ENCODE results near the gene HK3. TPM values are rescaled to one million over a fixed set of nuclear protein-coding genes. Genes with fewer than 3 reads are reported as not detected.

Gene HK3
- total and polyA plus RNA-seq, 4 donors, result 4.3 to 25.5 (median 13.3) TPM

- WGBS, result 69% methylated on average over 28 of the region's 28 CpGs
- Histone ChIP-seq H3K4me3 (ENCODE audit: low read depth in 1 of 3, low read length in 3 of 3) (no peak overlapping the region), H3K4me1 (ENCODE audit: control insufficient read depth in 4 of 4, insufficient read depth in 4 of 4, low read length in 3 of 4) (no peaks in the 10 kb centered on the region), H3K27ac (ENCODE audit: low read depth in 1 of 2, low read length in 2 of 2) (no peak overlapping the region), H3K27me3 (ENCODE audit: control insufficient read depth in 4 of 4, insufficient read depth in 4 of 4, low read length in 3 of 4) (peaks cover 0 to 14% (median 0%) of the 10 kb centered on the region in 4 donors), H3K9me3 (ENCODE audit: control insufficient read depth in 4 of 4, low read length in 3 of 4) (no peaks in the 10 kb centered on the region), H3K36me3 (ENCODE audit: control insufficient read depth in 4 of 4, insufficient read depth in 3 of 4, low read depth in 1 of 4, low read length in 3 of 4) (no peaks in the 10 kb centered on the region), H3K9ac (ENCODE audit: low read depth in 1 of 2, low read length in 2 of 2) (no peak overlapping the region)
- TF ChIP-seq, protein P1, sequence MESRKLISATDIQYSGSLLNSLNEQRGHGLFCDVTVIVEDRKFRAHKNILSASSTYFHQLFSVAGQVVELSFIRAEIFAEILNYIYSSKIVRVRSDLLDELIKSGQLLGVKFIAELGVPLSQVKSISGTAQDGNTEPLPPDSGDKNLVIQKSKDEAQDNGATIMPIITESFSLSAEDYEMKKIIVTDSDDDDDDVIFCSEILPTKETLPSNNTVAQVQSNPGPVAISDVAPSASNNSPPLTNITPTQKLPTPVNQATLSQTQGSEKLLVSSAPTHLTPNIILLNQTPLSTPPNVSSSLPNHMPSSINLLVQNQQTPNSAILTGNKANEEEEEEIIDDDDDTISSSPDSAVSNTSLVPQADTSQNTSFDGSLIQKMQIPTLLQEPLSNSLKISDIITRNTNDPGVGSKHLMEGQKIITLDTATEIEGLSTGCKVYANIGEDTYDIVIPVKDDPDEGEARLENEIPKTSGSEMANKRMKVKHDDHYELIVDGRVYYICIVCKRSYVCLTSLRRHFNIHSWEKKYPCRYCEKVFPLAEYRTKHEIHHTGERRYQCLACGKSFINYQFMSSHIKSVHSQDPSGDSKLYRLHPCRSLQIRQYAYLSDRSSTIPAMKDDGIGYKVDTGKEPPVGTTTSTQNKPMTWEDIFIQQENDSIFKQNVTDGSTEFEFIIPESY (IDR thresholded peaks at IDR 0.05), result no peak
- TF ChIP-seq RAD21 (IDR thresholded peaks at IDR 0.05), result no peak
- TF ChIP-seq YY1 (IDR thresholded peaks at IDR 0.05), result no peak
- no peak for TF ChIP-seq HNF4G (IDR thresholded peaks at IDR 0.05)
- no peak for DNase-seq (ENCODE audit: low spot score)
Observed at GRCh38 chr5:176862330-176862995, 36.7 kb downstream of the HK3 start.

DNA sequence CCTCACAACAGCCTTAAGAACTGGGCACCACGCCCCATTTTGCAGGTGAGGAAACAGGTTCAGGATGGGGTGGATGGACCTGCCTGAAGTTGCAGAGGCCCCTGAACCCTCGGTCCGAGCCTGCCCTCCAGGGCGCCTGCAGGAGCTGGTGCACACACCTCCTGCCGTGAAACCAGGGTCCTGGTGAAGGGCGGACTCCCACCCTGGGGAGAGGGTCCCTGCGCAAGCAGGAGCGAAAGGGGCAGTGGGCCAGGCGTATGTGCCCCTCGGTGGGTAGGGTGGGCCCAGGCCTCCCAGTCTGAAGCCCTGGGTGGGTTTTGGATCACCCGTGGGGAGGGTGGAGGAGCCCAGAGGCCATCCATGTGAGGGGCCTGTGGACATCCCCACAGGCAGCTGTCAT lies 37.9 kb downstream of the HK3 start:
- Histone ChIP-seq H3K9me3 (ENCODE audit: control insufficient read depth in 4 of 4, low read length in 3 of 4) (no peaks in the 10 kb centered on the region), H3K27ac (ENCODE audit: low read depth in 1 of 2, low read length in 2 of 2) (no peak overlapping the region), H3K27me3 (ENCODE audit: control insufficient read depth in 4 of 4, insufficient read depth in 4 of 4, low read length in 3 of 4) (peaks cover 0 to 9% (median 0%) of the 10 kb centered on the region in 4 donors), H3K4me3 (ENCODE audit: low read depth in 1 of 3, low read length in 3 of 3) (no peak overlapping the region), H3K4me1 (ENCODE audit: control insufficient read depth in 4 of 4, insufficient read depth in 4 of 4, low read length in 3 of 4) (no peaks in the 10 kb centered on the region), H3K36me3 (ENCODE audit: control insufficient read depth in 4 of 4, insufficient read depth in 3 of 4, low read depth in 1 of 4, low read length in 3 of 4) (no peaks in the 10 kb centered on the region), H3K9ac (ENCODE audit: low read depth in 1 of 2, low read length in 2 of 2) (no peak overlapping the region)
- no peak for TF ChIP-seq SP1 (IDR thresholded peaks at IDR 0.05)
- no peak for TF ChIP-seq HNF4G (IDR thresholded peaks at IDR 0.05)
- TF ChIP-seq GABPA (IDR thresholded peaks at IDR 0.05 in 1 of 2, conservative IDR thresholded peaks at IDR 0.05 in 1 of 2), result no peak
- TF ChIP-seq RXRA (IDR thresholded peaks at IDR 0.05), result no peak
- no peak for TF ChIP-seq ATF3 (IDR thresholded peaks at IDR 0.05)
- TF ChIP-seq FOXA2 (IDR thresholded peaks at IDR 0.05), result no peak
- TF ChIP-seq CTCF (IDR thresholded peaks at IDR 0.05; ENCODE audit: low read depth, low read length, missing input control), result no peak
- TF ChIP-seq RAD21 (IDR thresholded peaks at IDR 0.05), result no peak
- TF ChIP-seq EGR1 (IDR thresholded peaks at IDR 0.05; ENCODE audit: low read depth in 2 of 2), result no peak
- TF ChIP-seq, protein P1 (IDR thresholded peaks at IDR 0.05), result no peak
- no peak for TF ChIP-seq NR2F2 (IDR thresholded peaks at IDR 0.05)
- DNase-seq (ENCODE audit: low spot score), result no peak
- 86% methylated on average over 11 of the region's 11 CpGs for WGBS

Data from liver (tissue), 9 donors.